ENCODE data around the gene HBZ. TPM values are rescaled to one million over a fixed set of nuclear protein-coding genes. Genes with fewer than 3 reads are reported as not detected.
"Not testable (repeated sequence)": the region's sequence is repeated elsewhere in the genome, so short reads cannot be mapped to it uniquely, and the experiment has no call there.

HBZ gene
- total RNA-seq, 1 donor from 2014 or later = not detected

DNA sequence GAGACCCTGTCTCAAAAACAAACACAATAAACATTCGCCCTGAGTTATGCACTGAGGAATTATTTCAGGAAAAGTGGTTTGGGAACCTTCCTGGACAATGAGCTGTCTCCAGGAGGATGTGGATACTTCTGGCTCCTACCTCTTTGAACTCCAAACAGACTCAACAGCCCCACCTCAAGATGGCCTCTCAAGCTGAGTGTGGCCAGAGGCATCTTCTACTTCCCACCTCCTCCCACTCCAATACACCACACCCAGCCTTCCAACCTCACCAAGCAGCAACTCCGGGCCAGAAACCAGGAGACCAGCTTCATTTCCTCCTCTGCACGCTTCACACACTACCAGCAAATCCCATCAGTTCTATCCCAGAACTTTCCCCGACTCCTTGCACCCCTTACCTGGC, 39.4 kb downstream of the HBZ start:
- intact Hi-C loops (cut with DNase I) = no loop called here
- DNase-seq (ENCODE audit: low spot score) (no peak), ATAC-seq (no peak)

DNA sequence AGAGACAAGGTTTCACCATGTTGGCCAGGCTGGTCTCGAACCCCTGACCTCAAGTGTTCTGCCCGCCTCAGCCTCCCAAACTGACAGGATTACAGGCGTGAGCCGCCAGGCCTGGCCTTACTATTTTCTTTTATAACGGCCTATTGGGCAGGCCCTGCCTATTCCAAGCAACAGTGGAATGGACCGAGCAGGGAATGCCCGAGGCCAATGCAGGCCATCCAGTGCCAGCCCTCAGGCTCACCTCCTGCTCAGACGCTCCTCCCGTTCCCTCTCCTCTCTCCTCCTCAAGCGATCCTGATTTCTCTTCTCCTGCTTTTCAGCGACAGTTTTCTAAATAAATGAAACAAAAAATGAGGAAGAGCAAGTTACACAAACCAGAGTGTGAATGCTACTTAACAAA, 40.2 kb downstream of the HBZ start:
- no peak for ATAC-seq
- DNase-seq (ENCODE audit: low spot score) = no peak
- intact Hi-C loops (cut with DNase I) = no loop called here

DNA sequence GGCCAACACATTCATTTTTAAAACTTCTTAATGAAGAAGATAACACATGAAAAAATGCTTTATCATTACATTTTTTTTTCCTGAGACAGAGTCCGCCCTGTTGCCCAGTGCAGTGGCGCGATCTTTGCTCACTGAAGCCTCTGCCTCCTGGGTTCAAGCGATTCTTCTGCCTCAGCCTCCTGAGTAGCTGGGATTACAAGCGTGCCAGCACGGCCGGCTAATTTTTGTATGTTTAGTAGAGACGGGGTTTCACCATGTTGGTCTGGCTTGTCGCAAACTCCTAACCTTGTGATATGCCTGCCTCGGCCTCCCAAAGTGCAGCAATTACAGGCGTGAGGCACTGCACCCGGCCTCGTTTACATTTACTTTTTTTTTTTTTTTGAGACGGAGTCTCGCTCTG, 41.0 kb downstream of the HBZ start:
- DNase-seq (ENCODE audit: low spot score) = no peak
- ATAC-seq = no peak
- intact Hi-C loops (cut with DNase I) = no loop called here

- intact Hi-C loops (cut with DNase I) = no loop called here
- no peak for ATAC-seq
- DNase-seq (ENCODE audit: low spot score) = no peak
Observed at GRCh38 chr16:194516-194915, 42.1 kb downstream of the HBZ start.

- intact Hi-C loops (cut with DNase I) = no loop called here
- ATAC-seq (no peak), DNase-seq (ENCODE audit: low spot score) (no peak)
Observed at GRCh38 chr16:200388-200787, 47.9 kb downstream of the HBZ start.

- intact Hi-C loops (cut with DNase I) = no loop called here
- no peak for DNase-seq (ENCODE audit: low spot score)
- ATAC-seq = no peak
Observed at GRCh38 chr16:203246-203645, 50.8 kb downstream of the HBZ start.

GRCh38 chr16:204046-204445, 51.6 kb downstream of the HBZ start:
- ATAC-seq; DNase-seq (ENCODE audit: low spot score); intact Hi-C loops (cut with DNase I): not testable (repeated sequence)

Other genes with a start within 250 kb of the HBZ start
- gene POLR3K, start 99.0 kb upstream of the HBZ start, total RNA-seq = 7.1 TPM
- 8.7 TPM for gene SNRNP25, start 98.8 kb upstream of the HBZ start, total RNA-seq
- gene RHBDF1, start 80.0 kb upstream of the HBZ start, total RNA-seq = 116 TPM
- gene MPG, start 74.4 kb upstream of the HBZ start, total RNA-seq = 35.0 TPM
- 45.7 TPM for gene NPRL3, start 14.0 kb upstream of the HBZ start, total RNA-seq
- 10.4 TPM for gene HBM, start 13.3 kb downstream of the HBZ start, total RNA-seq
- 11,939 TPM for gene HBA2, start 20.2 kb downstream of the HBZ start, total RNA-seq
- 11,060 TPM for gene HBA1, start 24.0 kb downstream of the HBZ start, total RNA-seq
- 3.2 TPM for gene HBQ1, start 27.8 kb downstream of the HBZ start, total RNA-seq
- 102 TPM for gene LUC7L, start 76.8 kb downstream of the HBZ start, total RNA-seq
- 129 TPM for gene FAM234A, start 82.2 kb downstream of the HBZ start, total RNA-seq
- gene RGS11, start 123.3 kb downstream of the HBZ start, total RNA-seq = 48.9 TPM
- gene ARHGDIG, start 127.9 kb downstream of the HBZ start, total RNA-seq = 0.94 TPM
- 0.85 TPM for gene PDIA2, start 130.5 kb downstream of the HBZ start, total RNA-seq
- 20.1 TPM for gene AXIN1, start 200.1 kb downstream of the HBZ start, total RNA-seq
- gene MRPL28, start 217.9 kb downstream of the HBZ start, total RNA-seq = 32.5 TPM
- 29.0 TPM for gene PGAP6, start 229.3 kb downstream of the HBZ start, total RNA-seq
- gene NME4, start 244.6 kb downstream of the HBZ start, total RNA-seq = 68.3 TPM
- 10.4 TPM for gene DECR2, start 249.2 kb downstream of the HBZ start, total RNA-seq